NCI-H226 (cell line): ENCODE results near the gene SLC20A1.
"Not testable (repeated sequence)": the region's sequence is repeated elsewhere in the genome, so short reads cannot be mapped to it uniquely, and the experiment has no call there.

Experiments
- DNase-seq: peaks from one replicate; pipeline ENCODE4 v3.0.0-alpha.2; 2015

The SLC20A1 gene

GRCh38 chr2:112645310-112646101, at the start of gene SLC20A1:
SLC20A1 (plus strand) TSS chr2:112645939; CDS start chr2:112646829, 890 bp downstream.
- peak; percentile 94 for DNase-seq

- DNase-seq = no peak
These were observed 48.0 kb upstream of the SLC20A1 start for GRCh38 chr2:112597537-112598322.

GRCh38 chr2:112600634-112601033, 45.1 kb upstream of the SLC20A1 start:
- DNase-seq = no peak

- no peak for DNase-seq
These were observed 44.0 kb upstream of the SLC20A1 start for GRCh38 chr2:112601754-112602153.

- DNase-seq = no peak
These were observed 42.8 kb upstream of the SLC20A1 start for GRCh38 chr2:112602917-112603316.

GRCh38 chr2:112603731-112604130, 42.0 kb upstream of the SLC20A1 start:
- DNase-seq = no peak

- no peak for DNase-seq
These were observed 40.8 kb upstream of the SLC20A1 start for GRCh38 chr2:112604952-112605351.

- no peak for DNase-seq
These were observed 39.8 kb upstream of the SLC20A1 start for GRCh38 chr2:112605926-112606325.

GRCh38 chr2:112606547-112606946, 39.2 kb upstream of the SLC20A1 start:
- DNase-seq = no peak

- DNase-seq = peak; percentile 35
These were observed 37.9 kb upstream of the SLC20A1 start for GRCh38 chr2:112607680-112608438.

GRCh38 chr2:112609320-112609719, 36.4 kb upstream of the SLC20A1 start:
- DNase-seq = not testable (repeated sequence)

- DNase-seq = not testable (repeated sequence)
These were observed 33.5 kb upstream of the SLC20A1 start for GRCh38 chr2:112612283-112612682.

GRCh38 chr2:112614201-112614840, 31.4 kb upstream of the SLC20A1 start:
- DNase-seq = no peak

- no peak for DNase-seq
These were observed 30.7 kb upstream of the SLC20A1 start for GRCh38 chr2:112615051-112615450.

- DNase-seq = not testable (repeated sequence)
These were observed 29.9 kb upstream of the SLC20A1 start for GRCh38 chr2:112615798-112616197.

GRCh38 chr2:112618383-112618782, 27.4 kb upstream of the SLC20A1 start:
- no peak for DNase-seq

GRCh38 chr2:112621790-112622527, 23.8 kb upstream of the SLC20A1 start:
- DNase-seq = peak; percentile 80

- peak; percentile 98 for DNase-seq
These were observed 23.2 kb upstream of the SLC20A1 start for GRCh38 chr2:112622528-112622849.

- DNase-seq = peak; percentile 96
These were observed 21.6 kb upstream of the SLC20A1 start for GRCh38 chr2:112623913-112624777.

GRCh38 chr2:112625474-112626114, 20.1 kb upstream of the SLC20A1 start:
- DNase-seq = no peak
